ENCODE results near the gene KIF26B. TPM values are rescaled to one million over a fixed set of nuclear protein-coding genes. Genes with fewer than 3 reads are reported as not detected.

Gene KIF26B
- total RNA-seq, 1 donor from 2014 or later: 5.1 TPM

- no peak for DNase-seq (ENCODE audit: low spot score, unreplicated experiment)
- H3K9me3 Mint-ChIP-seq (ENCODE audit: low read depth): peaks cover 3% of the 10 kb centered on the region
- H3K27ac Mint-ChIP-seq: no peak overlapping the region
- no peaks in the 10 kb centered on the region for H3K36me3 Mint-ChIP-seq (ENCODE audit: insufficient read depth)
- no peak overlapping the region for H3K4me3 Mint-ChIP-seq (ENCODE audit: low read depth)
- peaks cover 5% of the 10 kb centered on the region for H3K4me1 Mint-ChIP-seq (ENCODE audit: low read depth)
- no peaks in the 10 kb centered on the region for H3K27me3 Mint-ChIP-seq
- TF ChIP-seq, protein P1, sequence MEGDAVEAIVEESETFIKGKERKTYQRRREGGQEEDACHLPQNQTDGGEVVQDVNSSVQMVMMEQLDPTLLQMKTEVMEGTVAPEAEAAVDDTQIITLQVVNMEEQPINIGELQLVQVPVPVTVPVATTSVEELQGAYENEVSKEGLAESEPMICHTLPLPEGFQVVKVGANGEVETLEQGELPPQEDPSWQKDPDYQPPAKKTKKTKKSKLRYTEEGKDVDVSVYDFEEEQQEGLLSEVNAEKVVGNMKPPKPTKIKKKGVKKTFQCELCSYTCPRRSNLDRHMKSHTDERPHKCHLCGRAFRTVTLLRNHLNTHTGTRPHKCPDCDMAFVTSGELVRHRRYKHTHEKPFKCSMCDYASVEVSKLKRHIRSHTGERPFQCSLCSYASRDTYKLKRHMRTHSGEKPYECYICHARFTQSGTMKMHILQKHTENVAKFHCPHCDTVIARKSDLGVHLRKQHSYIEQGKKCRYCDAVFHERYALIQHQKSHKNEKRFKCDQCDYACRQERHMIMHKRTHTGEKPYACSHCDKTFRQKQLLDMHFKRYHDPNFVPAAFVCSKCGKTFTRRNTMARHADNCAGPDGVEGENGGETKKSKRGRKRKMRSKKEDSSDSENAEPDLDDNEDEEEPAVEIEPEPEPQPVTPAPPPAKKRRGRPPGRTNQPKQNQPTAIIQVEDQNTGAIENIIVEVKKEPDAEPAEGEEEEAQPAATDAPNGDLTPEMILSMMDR (IDR thresholded peaks at IDR 0.05; ENCODE audit: unreplicated experiment): no peak
Measured at GRCh38 chr1:245469006-245469405, 314.2 kb downstream of the KIF26B start.

- Mint-ChIP-seq H3K36me3 (ENCODE audit: insufficient read depth) (no peaks in the 10 kb centered on the region), H3K4me1 (ENCODE audit: low read depth) (peaks cover 5% of the 10 kb centered on the region), H3K27me3 (no peaks in the 10 kb centered on the region), H3K4me3 (ENCODE audit: low read depth) (no peak overlapping the region), H3K9me3 (ENCODE audit: low read depth) (peaks cover 6% of the 10 kb centered on the region), H3K27ac (no peak overlapping the region)
- no peak for DNase-seq (ENCODE audit: low spot score, unreplicated experiment)
- TF ChIP-seq, protein P1 (IDR thresholded peaks at IDR 0.05; ENCODE audit: unreplicated experiment): no peak
Measured at GRCh38 chr1:245469734-245470133, 314.9 kb downstream of the KIF26B start.

- Mint-ChIP-seq H3K4me1 (ENCODE audit: low read depth) (peaks cover 5% of the 10 kb centered on the region), H3K27ac (no peak overlapping the region), H3K9me3 (ENCODE audit: low read depth) (peaks cover 6% of the 10 kb centered on the region), H3K27me3 (no peaks in the 10 kb centered on the region), H3K4me3 (ENCODE audit: low read depth) (no peak overlapping the region), H3K36me3 (ENCODE audit: insufficient read depth) (no peaks in the 10 kb centered on the region)
- DNase-seq (ENCODE audit: low spot score, unreplicated experiment): no peak
- TF ChIP-seq, protein P1 (IDR thresholded peaks at IDR 0.05; ENCODE audit: unreplicated experiment): no peak
Measured at GRCh38 chr1:245475126-245475525, 320.3 kb downstream of the KIF26B start.

DNA sequence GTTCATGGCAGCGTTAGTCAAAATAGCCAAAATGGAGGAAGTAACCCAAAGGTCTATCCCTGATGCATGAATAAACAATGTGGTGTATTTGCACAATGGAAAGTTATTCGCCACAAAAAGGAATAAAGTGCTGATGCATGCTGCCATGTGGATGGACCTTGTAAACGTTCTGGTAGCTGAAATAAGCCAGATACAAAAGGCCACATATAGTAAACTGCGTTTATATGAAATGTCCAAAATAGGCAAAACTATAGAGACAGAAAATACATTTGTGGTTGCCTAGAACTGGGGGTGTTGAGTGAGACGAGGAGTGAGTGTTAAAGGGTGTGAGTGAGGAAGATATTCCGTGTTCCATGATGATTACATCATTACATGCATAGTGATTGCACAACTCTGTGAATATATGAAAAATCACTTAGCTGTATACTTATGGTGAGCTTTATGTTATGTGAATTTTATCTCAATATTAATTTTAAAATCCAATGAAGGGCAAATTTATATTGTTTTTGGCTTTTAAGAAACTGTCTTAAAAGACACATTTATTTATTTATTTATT is 321.3 kb downstream of the KIF26B start:
- no peak overlapping the region for H3K4me3 Mint-ChIP-seq (ENCODE audit: low read depth)
- TF ChIP-seq, protein P1 (IDR thresholded peaks at IDR 0.05; ENCODE audit: unreplicated experiment): no peak
- peaks cover 3% of the 10 kb centered on the region for H3K9me3 Mint-ChIP-seq (ENCODE audit: low read depth)
- H3K27ac Mint-ChIP-seq: no peak overlapping the region
- DNase-seq (ENCODE audit: low spot score, unreplicated experiment): no peak
- H3K27me3 Mint-ChIP-seq: no peaks in the 10 kb centered on the region
- H3K4me1 Mint-ChIP-seq (ENCODE audit: low read depth): peaks cover 5% of the 10 kb centered on the region
- no peaks in the 10 kb centered on the region for H3K36me3 Mint-ChIP-seq (ENCODE audit: insufficient read depth)

- no peaks in the 10 kb centered on the region for H3K36me3 Mint-ChIP-seq (ENCODE audit: insufficient read depth)
- no peak overlapping the region for H3K27ac Mint-ChIP-seq
- H3K4me3 Mint-ChIP-seq (ENCODE audit: low read depth): no peak overlapping the region
- H3K9me3 Mint-ChIP-seq (ENCODE audit: low read depth): peaks cover 3% of the 10 kb centered on the region
- peaks cover 3% of the 10 kb centered on the region for H3K4me1 Mint-ChIP-seq (ENCODE audit: low read depth)
- TF ChIP-seq, protein P1 (IDR thresholded peaks at IDR 0.05; ENCODE audit: unreplicated experiment): no peak
- DNase-seq (ENCODE audit: low spot score, unreplicated experiment): no peak
- H3K27me3 Mint-ChIP-seq: no peaks in the 10 kb centered on the region
Measured at GRCh38 chr1:245477941-245478340, 323.2 kb downstream of the KIF26B start.

All from progenitor cell of endocrine pancreas (in vitro differentiated cells).